GM12874 (cell line): ENCODE data around the gene GRIN2A.

Experiments
- CTCF ChIP-seq: IDR thresholded peaks from 2 replicates; pipeline ENCODE4 v1.5.1; 2011; ENCODE audit warnings: low read depth, mild to moderate bottlenecking, control low read depth, low read length, moderate library complexity; ENCODE audit not compliant: insufficient read depth

GRIN2A gene

GRCh38 chr16:10205688-10206087, 23.5 kb upstream of the GRIN2A start:
- no peak for TF ChIP-seq CTCF

- TF ChIP-seq CTCF: no peak
Measured at GRCh38 chr16:10202649-10203048, 20.4 kb upstream of the GRIN2A start.

GRCh38 chr16:10200637-10201586, 18.7 kb upstream of the GRIN2A start:
- no peak for TF ChIP-seq CTCF

GRCh38 chr16:10196999-10197398, 14.8 kb upstream of the GRIN2A start:
- TF ChIP-seq CTCF: no peak

- TF ChIP-seq CTCF: no peak
Measured at GRCh38 chr16:10191096-10191495, 8.9 kb upstream of the GRIN2A start.

GRCh38 chr16:10189861-10190390, 7.7 kb upstream of the GRIN2A start:
- TF ChIP-seq CTCF: no peak

GRCh38 chr16:10188236-10188635, 6.0 kb upstream of the GRIN2A start:
- TF ChIP-seq CTCF: no peak
